Suprapubic skin (tissue), 4 donors: ENCODE data around the gene TBC1D5.

Source experiments
- EP300 ChIP-seq: sonication (generic); formaldehyde crosslinking; IDR thresholded peaks from one replicate; pipeline ENCODE4 v1.6.1; 2017; ENCODE audit warnings: antibody characterized with exemption
- POLR2A ChIP-seq, 2 donors: fragments of 450-650 bp; IDR thresholded peaks; one replicate each; pipeline ENCODE4 v1.6.1; 2017; ENCODE audit warnings: antibody characterized with exemption in 2 of 2, mild to moderate bottlenecking in 2 of 2, moderate library complexity in 2 of 2
- POLR2AphosphoS5 ChIP-seq, 3 donors: sonication (generic); formaldehyde crosslinking; IDR thresholded peaks; one replicate each; pipeline ENCODE4 v1.6.1; 2017; ENCODE audit warnings: antibody characterized with exemption in 3 of 3
- TF ChIP-seq, protein P1 (sequence below), 2 donors: fragments of 200-600 bp in 1 of 2; fragments of 450-650 bp in 1 of 2; sonication (generic) in 1 of 2; IDR thresholded peaks; one replicate each; pipeline ENCODE4 v1.5.1; 2016 to 2019; ENCODE audit warnings: antibody characterized with exemption in 2 of 2, mild to moderate bottlenecking in 1 of 2, moderate library complexity in 1 of 2

DNA sequence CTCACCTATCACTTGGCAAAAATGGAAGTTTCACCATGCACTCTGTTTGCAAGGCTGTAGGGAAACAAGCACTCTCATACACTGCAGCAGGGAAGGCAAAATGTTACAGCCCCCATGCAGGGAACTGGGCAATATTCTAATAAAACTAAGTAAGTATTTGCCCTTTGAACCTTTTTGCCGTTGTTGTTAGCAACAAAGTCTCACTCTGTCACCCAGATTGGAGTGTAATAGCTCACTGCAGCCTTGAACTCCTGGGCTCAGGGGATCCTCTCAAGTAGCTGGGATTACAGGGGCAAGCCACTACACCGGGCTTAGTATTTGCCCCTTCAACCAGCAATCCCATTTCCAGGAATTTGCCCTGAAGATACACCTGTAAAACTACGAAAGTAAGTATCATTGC lies 122.5 kb downstream of the TBC1D5 start:
- TF ChIP-seq EP300 (no peak), POLR2AphosphoS5 (IDR thresholded peaks at IDR 0.05) (no peak), POLR2A (IDR thresholded peaks at IDR 0.05) (no peak)
- TF ChIP-seq, protein P1, sequence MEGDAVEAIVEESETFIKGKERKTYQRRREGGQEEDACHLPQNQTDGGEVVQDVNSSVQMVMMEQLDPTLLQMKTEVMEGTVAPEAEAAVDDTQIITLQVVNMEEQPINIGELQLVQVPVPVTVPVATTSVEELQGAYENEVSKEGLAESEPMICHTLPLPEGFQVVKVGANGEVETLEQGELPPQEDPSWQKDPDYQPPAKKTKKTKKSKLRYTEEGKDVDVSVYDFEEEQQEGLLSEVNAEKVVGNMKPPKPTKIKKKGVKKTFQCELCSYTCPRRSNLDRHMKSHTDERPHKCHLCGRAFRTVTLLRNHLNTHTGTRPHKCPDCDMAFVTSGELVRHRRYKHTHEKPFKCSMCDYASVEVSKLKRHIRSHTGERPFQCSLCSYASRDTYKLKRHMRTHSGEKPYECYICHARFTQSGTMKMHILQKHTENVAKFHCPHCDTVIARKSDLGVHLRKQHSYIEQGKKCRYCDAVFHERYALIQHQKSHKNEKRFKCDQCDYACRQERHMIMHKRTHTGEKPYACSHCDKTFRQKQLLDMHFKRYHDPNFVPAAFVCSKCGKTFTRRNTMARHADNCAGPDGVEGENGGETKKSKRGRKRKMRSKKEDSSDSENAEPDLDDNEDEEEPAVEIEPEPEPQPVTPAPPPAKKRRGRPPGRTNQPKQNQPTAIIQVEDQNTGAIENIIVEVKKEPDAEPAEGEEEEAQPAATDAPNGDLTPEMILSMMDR (IDR thresholded peaks at IDR 0.05): no peak
